HG03139 (cell line): ENCODE data around the gene MORC2.

Source experiments
- ATAC-seq: cut with Tn5 transposase; IDR thresholded peaks from one replicate; pipeline ENCODE4 v1.9.1; 2021; ENCODE audit not compliant: unreplicated experiment

Gene MORC2

GRCh38 chr22:30949934-30950660, 18.5 kb downstream of the MORC2 start:
- ATAC-seq = no peak

DNA sequence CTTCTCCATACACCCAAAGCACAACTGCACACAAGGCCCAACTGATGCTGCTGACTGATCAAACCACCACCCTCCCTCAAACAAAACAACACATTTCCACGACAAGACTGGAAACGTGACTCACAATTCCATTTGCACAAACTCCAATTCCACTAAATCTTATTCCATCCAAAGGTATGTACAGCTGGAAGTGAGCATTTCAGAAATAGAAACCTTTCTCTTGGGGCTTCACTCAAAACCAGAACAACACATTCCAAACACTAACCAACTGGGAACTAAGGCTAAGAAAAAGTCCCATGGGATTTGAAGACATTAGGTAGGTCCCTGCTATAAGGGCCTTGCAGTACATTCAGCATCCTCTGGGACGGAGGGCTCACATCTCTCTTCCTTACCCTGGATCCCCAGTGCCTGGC, 19.6 kb downstream of the MORC2 start:
- ATAC-seq = no peak

DNA sequence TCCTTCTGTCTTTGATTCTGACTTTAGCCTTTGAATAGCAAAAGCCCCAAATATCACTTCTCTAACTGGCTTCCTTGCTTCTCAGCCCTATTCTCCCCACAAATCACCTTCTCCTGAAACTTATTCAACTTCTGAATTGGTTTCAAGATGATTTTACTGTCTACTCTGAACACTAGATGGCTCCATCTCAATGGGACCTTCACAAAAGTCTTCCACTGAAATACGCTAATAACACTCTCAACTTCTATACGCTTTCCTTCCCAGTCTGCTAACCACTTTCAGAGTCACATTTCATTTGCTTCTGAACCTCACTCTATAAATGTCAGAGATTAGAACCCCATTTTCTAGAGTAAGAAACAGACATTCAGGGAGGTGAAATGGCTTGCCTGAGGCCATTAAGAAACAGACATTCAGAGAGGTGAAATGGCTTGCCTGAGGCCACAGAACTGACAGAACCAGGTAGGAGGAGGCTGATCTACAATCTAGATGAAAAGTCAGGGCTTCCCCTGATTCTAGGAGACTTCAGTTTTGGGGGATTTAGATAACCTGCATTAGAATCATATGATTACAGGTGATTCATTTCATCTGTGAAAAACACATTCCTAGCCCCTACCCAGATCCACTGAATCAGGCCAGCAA, 20.6 kb downstream of the MORC2 start:
- no peak for ATAC-seq

GRCh38 chr22:30947173-30947815, 21.3 kb downstream of the MORC2 start:
- no peak for ATAC-seq

GRCh38 chr22:30946354-30946753, 22.2 kb downstream of the MORC2 start:
- no peak for ATAC-seq

- ATAC-seq = no peak
Measured at GRCh38 chr22:30945653-30946052, 22.9 kb downstream of the MORC2 start.

DNA sequence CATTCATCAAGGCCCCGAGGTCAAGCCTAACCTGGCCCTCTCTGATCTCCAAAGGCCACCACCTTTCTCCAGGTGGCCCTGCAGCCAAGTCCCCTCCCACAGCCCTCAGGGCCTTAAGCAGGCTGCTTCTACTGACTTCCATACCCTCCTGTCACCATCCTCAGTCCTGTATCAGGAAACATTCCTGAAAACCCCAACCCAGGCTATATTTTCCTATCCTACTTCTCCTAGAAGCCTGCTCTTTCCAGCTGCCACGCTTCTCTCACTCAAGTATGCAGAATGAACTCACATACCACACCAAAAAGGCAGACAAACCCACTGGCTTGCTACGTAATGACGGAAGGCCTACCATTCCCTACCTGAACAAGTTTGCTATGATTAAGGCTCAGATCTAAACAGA, 23.6 kb downstream of the MORC2 start:
- no peak for ATAC-seq

GRCh38 chr22:30943368-30943767, 25.2 kb downstream of the MORC2 start:
- no peak for ATAC-seq

DNA sequence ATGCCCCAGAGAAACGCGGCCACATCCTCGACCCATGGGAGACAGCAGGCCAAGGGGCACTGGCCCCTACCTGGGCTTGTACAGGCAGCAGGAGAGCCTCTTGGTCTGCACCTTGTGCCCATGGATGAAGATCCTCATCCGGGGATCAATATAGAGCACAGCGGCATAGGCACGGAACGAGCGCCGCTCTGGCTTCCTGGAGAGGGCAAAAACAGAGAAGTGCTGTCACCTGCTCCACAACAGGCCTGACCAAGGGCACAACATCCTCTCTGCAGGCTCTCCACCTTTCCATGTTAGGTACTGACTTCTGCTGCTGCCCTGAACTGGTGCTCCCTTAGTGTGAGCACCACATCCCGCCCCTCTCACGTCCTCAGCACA, 27.2 kb downstream of the MORC2 start:
- no peak for ATAC-seq

DNA sequence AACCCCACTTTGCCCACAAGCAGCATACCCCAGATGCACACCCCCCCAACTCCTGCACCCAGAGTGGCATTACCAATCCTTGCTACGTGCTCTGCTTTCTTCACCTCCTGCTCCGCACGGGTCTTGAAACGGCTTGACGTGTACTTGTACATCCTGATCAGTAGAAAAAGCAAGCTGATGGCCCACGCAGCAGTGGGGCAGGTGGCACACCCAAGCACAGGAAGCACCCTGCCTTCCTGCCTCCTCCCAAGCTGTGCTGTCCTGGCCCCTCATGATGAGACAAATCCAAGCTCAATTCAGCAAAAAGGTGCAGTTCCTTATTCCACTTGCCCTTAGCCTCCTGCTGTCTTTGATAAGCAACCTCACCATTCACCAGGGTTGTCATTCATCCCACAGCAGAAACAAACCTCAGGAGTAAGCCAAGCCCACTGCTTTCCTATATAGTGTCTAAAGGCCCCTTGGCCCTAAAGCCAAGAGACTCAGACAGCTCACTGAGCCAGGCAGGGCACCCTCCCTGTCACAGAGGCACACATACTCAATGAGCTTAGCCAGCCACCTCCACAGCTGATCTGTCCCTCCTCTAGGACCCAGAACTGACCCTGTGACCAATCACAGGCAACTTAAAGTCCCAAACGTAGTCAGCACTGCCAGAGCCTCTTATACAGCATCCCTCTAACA, 27.8 kb downstream of the MORC2 start:
- ATAC-seq = no peak

- ATAC-seq = no peak
Measured at GRCh38 chr22:30934053-30934452, 34.5 kb downstream of the MORC2 start.

GRCh38 chr22:30933457-30933856, 35.1 kb downstream of the MORC2 start:
- ATAC-seq = no peak

- ATAC-seq = no peak
Measured at GRCh38 chr22:30932661-30933060, 35.9 kb downstream of the MORC2 start.

GRCh38 chr22:30931541-30932300, 36.9 kb downstream of the MORC2 start:
- ATAC-seq = no peak

- ATAC-seq = no peak
Measured at GRCh38 chr22:30930228-30930627, 38.3 kb downstream of the MORC2 start.

DNA sequence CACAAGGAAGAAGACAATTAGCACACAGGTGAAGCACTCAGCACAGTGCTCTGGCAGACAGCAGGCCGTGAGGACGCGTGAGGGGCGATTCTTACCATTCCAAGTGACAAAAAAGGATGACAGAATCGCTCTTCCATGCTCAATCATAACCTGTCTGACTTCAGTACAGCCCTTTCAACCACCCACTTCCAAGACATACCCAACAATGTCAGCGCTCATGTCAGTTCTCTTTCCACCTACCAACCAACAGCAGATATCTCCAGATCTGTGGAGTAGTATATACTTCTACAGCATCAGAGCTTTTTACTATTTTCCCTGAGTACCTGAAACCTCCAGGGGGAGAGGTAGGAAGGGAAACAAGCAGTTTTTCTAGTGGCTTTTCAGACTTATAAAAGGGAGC, 40.2 kb downstream of the MORC2 start:
- ATAC-seq = no peak

GRCh38 chr22:30927806-30928205, 40.8 kb downstream of the MORC2 start:
- no peak for ATAC-seq

- no peak for ATAC-seq
Measured at GRCh38 chr22:30926706-30927105, 41.9 kb downstream of the MORC2 start.

DNA sequence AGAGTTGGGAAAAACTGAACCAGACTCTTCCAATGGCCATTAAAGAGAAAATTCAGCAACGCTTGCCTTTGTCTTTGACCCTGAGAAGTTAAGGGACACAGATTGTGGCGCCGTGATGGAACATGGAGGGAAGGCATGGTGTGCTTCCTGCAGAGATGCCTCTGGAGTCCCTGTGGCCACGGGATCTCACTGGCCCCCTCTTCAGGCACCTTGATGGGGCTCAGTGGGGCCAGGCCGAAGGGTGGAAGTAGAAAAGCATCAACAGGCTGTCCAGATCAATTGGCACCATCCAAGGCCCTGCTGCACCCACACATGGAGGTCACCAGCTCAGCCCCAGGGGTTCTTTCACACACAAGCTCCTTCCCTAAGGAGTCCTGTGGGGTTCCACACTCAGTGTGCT, 42.9 kb downstream of the MORC2 start:
- ATAC-seq = no peak

DNA sequence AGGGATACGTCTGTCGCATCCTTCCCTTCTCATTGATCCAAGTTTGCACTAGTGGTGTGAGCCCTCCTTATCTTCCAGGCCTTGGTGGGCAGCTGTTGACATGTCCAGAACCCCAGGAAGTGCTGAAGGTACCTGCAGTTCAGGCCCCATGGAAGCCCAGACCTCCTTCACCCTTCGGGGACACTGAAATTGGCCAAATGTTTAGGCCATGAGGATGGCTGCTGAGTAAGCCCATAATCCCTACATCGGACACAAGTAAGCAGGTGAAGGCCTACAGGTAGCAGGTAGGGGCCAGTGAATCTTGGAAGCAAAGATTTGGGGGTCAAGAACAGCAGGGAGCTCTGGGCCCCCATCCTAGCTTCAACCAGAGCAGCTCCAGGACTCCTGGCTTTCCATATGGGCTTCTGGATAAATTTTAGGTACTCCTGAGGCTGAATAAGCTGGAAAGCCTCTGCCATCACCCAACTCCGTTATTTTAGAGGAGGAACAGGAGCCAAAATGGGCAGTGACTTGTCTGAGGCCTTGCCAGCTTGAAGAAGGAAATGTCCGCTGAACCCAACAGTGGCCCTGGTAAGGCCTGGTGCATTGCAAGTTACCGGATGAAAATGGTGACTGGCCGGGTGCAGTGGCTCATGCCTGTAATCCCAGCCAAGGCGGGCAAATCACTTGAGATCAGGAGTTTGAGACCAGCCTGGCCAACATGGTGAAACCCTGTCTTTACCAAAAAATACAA, 45.2 kb downstream of the MORC2 start:
- no peak for ATAC-seq
